Breast epithelium (tissue), 3 donors: ENCODE results near the gene PPDPF.

Experiments
- CTCF ChIP-seq, 3 donors: fragments of 450-650 bp; IDR thresholded peaks; one replicate each; pipeline ENCODE4 v1.5.1; 2016 to 2017; ENCODE audit warnings: antibody characterized with exemption in 3 of 3, mild to moderate bottlenecking in 3 of 3, moderate library complexity in 3 of 3
- POLR2A ChIP-seq: fragments of 450-650 bp; IDR thresholded peaks from one replicate; pipeline ENCODE4 v1.6.1; 2016; ENCODE audit warnings: antibody characterized with exemption, mild to moderate bottlenecking, moderate library complexity

DNA sequence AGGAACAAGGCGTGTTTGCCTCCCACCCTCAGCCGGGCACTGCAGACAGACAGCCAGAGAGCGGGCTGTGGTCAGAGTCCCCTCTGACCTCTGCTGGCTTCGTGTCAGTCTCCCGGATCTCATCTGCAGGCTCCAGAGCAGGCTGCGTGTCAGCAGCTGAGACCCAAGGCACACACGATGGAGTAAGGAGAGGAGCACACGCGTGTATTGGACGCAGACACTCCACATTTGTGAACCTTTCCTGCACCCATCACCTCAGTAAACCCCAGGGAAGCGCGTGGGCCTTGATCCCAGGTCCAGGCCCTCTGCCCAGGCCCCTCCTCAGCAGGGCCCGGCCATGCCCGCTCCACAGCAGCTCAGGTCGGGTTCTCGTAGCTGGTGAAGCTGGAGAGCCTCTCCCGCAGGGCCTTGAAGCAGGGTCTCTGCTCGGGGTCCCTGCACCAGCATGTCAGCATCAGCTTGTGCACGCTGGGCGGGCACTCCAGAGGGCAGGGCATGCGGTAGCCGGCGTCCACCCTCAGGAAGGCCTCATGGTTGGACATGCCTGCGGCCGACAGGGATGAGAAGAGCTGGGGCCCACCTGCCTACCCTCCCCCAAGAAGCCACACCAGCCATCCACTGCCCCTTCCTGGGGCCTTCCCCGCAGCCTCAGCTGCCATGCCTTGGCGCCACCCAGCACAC lies 8.8 kb downstream of the PPDPF start:
- no peak for TF ChIP-seq POLR2A
- no peak for TF ChIP-seq CTCF (IDR thresholded peaks at IDR 0.05)
